HEK293T (cell line): ENCODE measurements around the gene DCX.

Experiments
- CTCF ChIA-PET: fragments of 350-600 bp; formaldehyde crosslinking; extraction: SDS; loops from one replicate; lab custom pipeline; 2021; ENCODE audit warnings: antibody characterized with exemption, inconsistent platforms; lab: Yijun Ruan, JAX
- POLR2A ChIA-PET: fragments of 350-600 bp; formaldehyde crosslinking; extraction: SDS; loops from one replicate; lab custom pipeline; 2020; ENCODE audit warnings: antibody characterized with exemption, inconsistent platforms; lab: Yijun Ruan, JAX
- DNase-seq: peaks from one replicate; pipeline ENCODE4 v3.0.0; 2012; ENCODE audit warnings: mixed read lengths; ENCODE audit errors: extremely low spot score
- ARNT ChIP-seq: fragments of 450-650 bp; IDR thresholded peaks from 2 replicates; pipeline ENCODE4 v1.6.1; 2017; ENCODE audit warnings: mild to moderate bottlenecking
- BHLHE40 ChIP-seq: fragments of 450-650 bp; IDR thresholded peaks from 2 replicates; pipeline ENCODE4 v1.6.1; 2016; ENCODE audit warnings: mild to moderate bottlenecking, moderate library complexity, borderline replicate concordance
- CTBP1 ChIP-seq: fragments of 450-650 bp; IDR thresholded peaks from 2 replicates; pipeline ENCODE4 v1.6.1; 2016; ENCODE audit warnings: borderline replicate concordance
- ELF4 ChIP-seq: fragments of 450-650 bp; IDR thresholded peaks from 2 replicates; pipeline ENCODE4 v1.6.1; 2017; ENCODE audit warnings: antibody characterized with exemption
- FOXA1 ChIP-seq: fragments of 450-650 bp; IDR thresholded peaks from 2 replicates; pipeline ENCODE4 v1.6.1; 2016; ENCODE audit warnings: mild to moderate bottlenecking
- FOXK2 ChIP-seq: fragments of 450-650 bp; IDR thresholded peaks from 2 replicates; pipeline ENCODE4 v1.6.1; 2016; ENCODE audit warnings: mild to moderate bottlenecking
- FOXM1 ChIP-seq: fragments of 450-650 bp; IDR thresholded peaks from 2 replicates; pipeline ENCODE4 v1.6.1; 2017; ENCODE audit warnings: mild to moderate bottlenecking, borderline replicate concordance
- HDGF ChIP-seq: fragments of 450-650 bp; IDR thresholded peaks from 2 replicates; pipeline ENCODE4 v1.6.1; 2017; ENCODE audit warnings: antibody characterized with exemption, borderline replicate concordance
- L3MBTL2 ChIP-seq: fragments of 450-650 bp; conservative IDR thresholded peaks from 2 replicates; pipeline ENCODE4 v1.6.1; 2016; ENCODE audit warnings: mild to moderate bottlenecking
- LEF1 ChIP-seq: fragments of 450-650 bp; IDR thresholded peaks from 2 replicates; pipeline ENCODE4 v1.6.1; 2017; ENCODE audit warnings: mild to moderate bottlenecking, borderline replicate concordance
- NFRKB ChIP-seq: fragments of 450-650 bp; IDR thresholded peaks from 2 replicates; pipeline ENCODE4 v1.6.1; 2016; ENCODE audit warnings: mild to moderate bottlenecking, moderate library complexity
- PKNOX1 ChIP-seq: fragments of 450-650 bp; IDR thresholded peaks from 2 replicates; pipeline ENCODE4 v1.6.1; 2016
- SP1 ChIP-seq: fragments of 450-650 bp; IDR thresholded peaks from 2 replicates; pipeline ENCODE4 v1.6.1; 2017
- SUZ12 ChIP-seq: fragments of 450-650 bp; IDR thresholded peaks from 2 replicates; pipeline ENCODE4 v1.6.1; 2016; ENCODE audit warnings: mild to moderate bottlenecking
- TARDBP ChIP-seq: fragments of 450-650 bp; IDR thresholded peaks from 2 replicates; pipeline ENCODE4 v1.6.1; 2016
- ZNF384 ChIP-seq: fragments of 450-650 bp; IDR thresholded peaks from 2 replicates; pipeline ENCODE4 v1.6.1; 2016

The DCX gene

GRCh38 chrX:111283446-111283845, 128.5 kb downstream of the DCX start:
- ChIA-PET CTCF (no interaction called here), POLR2A (no interaction called here)
- DNase-seq, result no peak
- TF ChIP-seq HDGF, result no peak
- no peak for TF ChIP-seq PKNOX1
- TF ChIP-seq FOXM1, result no peak
- TF ChIP-seq FOXA1, result no peak
- TF ChIP-seq FOXK2, result no peak
- TF ChIP-seq ARNT, result no peak
- TF ChIP-seq NFRKB, result no peak
- TF ChIP-seq BHLHE40, result no peak

GRCh38 chrX:111282991-111283390, 129.0 kb downstream of the DCX start:
- no peak for DNase-seq
- CTCF ChIA-PET, result no interaction called here
- no peak for TF ChIP-seq BHLHE40
- no peak for TF ChIP-seq LEF1
- no peak for TF ChIP-seq HDGF
- TF ChIP-seq FOXM1, result no peak
- TF ChIP-seq FOXA1, result no peak
- no peak for TF ChIP-seq PKNOX1
- no peak for TF ChIP-seq TARDBP
- no peak for TF ChIP-seq L3MBTL2
- TF ChIP-seq SP1, result no peak
- POLR2A ChIA-PET, result no interaction called here

- POLR2A ChIA-PET, result no interaction called here
- CTCF ChIA-PET, result no interaction called here
- TF ChIP-seq FOXM1 (no peak), L3MBTL2 (no peak), ZNF384 (no peak), SP1 (no peak), FOXK2 (no peak)
- DNase-seq, result no peak
Observed at GRCh38 chrX:111282139-111282538, 129.9 kb downstream of the DCX start.

GRCh38 chrX:111270339-111270738, 141.7 kb downstream of the DCX start, which contains the start of gene CAPN6:
CAPN6 (minus strand) TSS chrX:111270483; CDS start chrX:111263936, 6,547 bp downstream.
- CTCF ChIA-PET, result no interaction called here
- POLR2A ChIA-PET, result no interaction called here
- TF ChIP-seq FOXK2, result no peak
- TF ChIP-seq FOXM1, result no peak
- no peak for TF ChIP-seq FOXA1
- no peak for TF ChIP-seq ZNF384
- TF ChIP-seq LEF1, result no peak
- TF ChIP-seq TARDBP, result no peak
- no peak for TF ChIP-seq CTBP1
- no peak for TF ChIP-seq BHLHE40
- TF ChIP-seq ELF4, result no peak
- no peak for TF ChIP-seq L3MBTL2
- TF ChIP-seq NFRKB, result no peak
- no peak for TF ChIP-seq HDGF
- TF ChIP-seq SUZ12, result no peak
- no peak for TF ChIP-seq SP1
- no peak for TF ChIP-seq ARNT
- no peak for TF ChIP-seq PKNOX1
- peak; percentile 20 for DNase-seq

GRCh38 chrX:111268506-111268905, 143.5 kb downstream of the DCX start:
- TF ChIP-seq LEF1 (no peak), BHLHE40 (no peak), FOXA1 (no peak), FOXM1 (no peak), L3MBTL2 (no peak), ELF4 (no peak)

GRCh38 chrX:111265486-111265885, 146.5 kb downstream of the DCX start:
- POLR2A ChIA-PET, result no interaction called here
- TF ChIP-seq LEF1 (no peak), ARNT (no peak), FOXM1 (no peak), ELF4 (no peak), BHLHE40 (no peak), HDGF (no peak), TARDBP (no peak), SP1 (no peak), FOXA1 (no peak), CTBP1 (no peak), NFRKB (no peak), SUZ12 (no peak), FOXK2 (no peak), ZNF384 (no peak), PKNOX1 (no peak), L3MBTL2 (no peak)
- DNase-seq, result no peak
- CTCF ChIA-PET, result no interaction called here

More at GRCh38 chrX:111268506-111268905, 143.5 kb downstream of the DCX start:
- ChIA-PET CTCF (no interaction called here), POLR2A (no interaction called here)
- DNase-seq, result no peak
